HUDEP-2 (cell line): Measurements from ENCODE around the gene DNAJC7.
A peak's percentile ranks its signal among the peaks of the same experiment; 100 is the strongest.

ENCODE experiments used
- DNase-seq, 76 experiments: peaks; one replicate each; lab custom pipeline; 2025; ENCODE audit not compliant: unreplicated experiment in 76 of 76; lab: John Stamatoyannopoulos, UW

Gene DNAJC7, protein sequence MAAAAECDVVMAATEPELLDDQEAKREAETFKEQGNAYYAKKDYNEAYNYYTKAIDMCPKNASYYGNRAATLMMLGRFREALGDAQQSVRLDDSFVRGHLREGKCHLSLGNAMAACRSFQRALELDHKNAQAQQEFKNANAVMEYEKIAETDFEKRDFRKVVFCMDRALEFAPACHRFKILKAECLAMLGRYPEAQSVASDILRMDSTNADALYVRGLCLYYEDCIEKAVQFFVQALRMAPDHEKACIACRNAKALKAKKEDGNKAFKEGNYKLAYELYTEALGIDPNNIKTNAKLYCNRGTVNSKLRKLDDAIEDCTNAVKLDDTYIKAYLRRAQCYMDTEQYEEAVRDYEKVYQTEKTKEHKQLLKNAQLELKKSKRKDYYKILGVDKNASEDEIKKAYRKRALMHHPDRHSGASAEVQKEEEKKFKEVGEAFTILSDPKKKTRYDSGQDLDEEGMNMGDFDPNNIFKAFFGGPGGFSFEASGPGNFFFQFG

DNA sequence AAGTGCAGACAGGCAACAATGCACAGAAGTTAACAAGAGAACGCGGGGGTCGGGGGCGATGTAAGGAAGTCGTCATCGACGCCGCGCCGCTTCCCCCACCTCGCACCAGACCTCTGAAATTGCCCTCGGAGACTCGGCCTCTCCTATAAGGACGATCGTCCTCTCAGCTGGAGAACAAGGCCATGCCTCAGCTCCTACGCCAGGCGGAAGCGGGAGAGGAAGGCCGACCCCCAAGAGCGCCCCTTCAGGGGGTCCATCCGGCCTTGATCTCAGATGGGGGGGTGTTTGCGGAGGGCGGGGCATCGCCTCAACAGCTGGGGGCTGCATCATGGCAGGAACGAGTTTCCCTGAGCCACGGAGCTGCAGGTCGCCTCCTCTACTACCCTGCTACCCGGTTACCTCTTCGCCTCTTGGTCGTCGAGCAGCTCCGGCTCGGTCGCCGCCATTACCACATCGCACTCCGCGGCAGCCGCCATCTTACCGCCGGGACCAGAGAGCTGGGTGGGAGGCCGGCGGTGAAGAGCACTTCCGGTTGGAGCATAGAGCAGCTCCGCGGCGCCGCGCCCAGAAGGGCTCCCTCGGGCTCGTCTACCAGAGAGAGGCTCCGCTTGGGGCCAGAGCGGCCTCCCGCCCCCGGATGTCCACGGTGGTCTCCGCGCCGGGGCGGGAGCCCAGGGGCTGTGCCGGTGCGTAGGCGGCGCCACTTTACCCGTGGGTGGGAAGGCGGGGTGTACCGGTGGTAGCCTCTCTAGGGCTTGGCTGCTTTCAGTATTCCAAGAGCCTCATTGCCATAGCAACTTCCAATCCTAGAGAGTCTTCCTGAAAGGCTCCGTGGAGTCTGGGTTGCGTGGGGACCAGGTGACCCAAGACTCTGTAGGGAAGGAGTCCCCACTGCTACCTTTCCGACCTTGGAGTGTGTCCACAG is at the start of gene DNAJC7:
Gene DNAJC7 (minus strand): TSS at position 499 of the 925 bp plus-strand sequence. CDS start 23 bp downstream, at position 476.
- DNase-seq = peak in 75 of 76 experiments; percentile 6 to 90 (median 81)

DNA sequence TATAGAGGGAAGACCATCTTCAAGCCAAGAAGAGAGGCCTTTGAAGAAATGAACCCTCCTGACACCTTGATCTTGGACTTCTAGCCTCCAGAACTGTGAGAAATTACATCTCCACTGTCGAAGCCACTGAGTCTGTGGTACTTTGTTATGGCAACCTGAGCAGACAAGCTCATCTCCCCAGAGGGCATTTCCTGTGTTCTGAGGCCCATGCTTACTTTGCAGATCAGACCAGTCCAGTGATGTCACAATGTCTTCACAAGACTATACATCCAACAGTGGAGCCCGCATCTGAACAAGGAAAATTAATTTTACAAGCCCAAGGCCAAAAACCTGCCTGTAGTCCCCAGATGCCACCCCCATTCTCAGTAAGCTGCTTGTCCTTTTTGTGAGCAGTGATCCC is 48.0 kb upstream of the DNAJC7 start:
- DNase-seq = no peak

DNA sequence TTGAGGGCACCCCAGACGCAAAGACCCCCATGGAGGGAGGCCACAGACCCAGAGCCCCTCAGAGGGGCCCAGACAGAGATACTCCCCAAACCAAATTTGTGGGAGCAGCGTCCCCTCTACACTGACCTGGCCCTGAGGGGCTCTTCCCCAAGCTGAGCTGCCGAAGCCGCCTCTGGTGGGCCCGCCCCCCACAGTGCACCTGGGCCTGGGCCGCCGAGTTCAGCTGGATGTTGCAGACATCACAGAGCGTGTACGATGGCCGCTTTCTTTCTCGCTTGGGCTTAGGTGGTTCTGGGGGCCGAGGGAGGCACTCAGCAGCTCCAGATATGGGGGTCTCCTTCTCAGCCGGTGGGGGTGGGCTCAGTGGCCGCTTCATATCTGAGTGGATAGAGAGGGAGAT is 45.4 kb upstream of the DNAJC7 start:
- DNase-seq = no peak

DNA sequence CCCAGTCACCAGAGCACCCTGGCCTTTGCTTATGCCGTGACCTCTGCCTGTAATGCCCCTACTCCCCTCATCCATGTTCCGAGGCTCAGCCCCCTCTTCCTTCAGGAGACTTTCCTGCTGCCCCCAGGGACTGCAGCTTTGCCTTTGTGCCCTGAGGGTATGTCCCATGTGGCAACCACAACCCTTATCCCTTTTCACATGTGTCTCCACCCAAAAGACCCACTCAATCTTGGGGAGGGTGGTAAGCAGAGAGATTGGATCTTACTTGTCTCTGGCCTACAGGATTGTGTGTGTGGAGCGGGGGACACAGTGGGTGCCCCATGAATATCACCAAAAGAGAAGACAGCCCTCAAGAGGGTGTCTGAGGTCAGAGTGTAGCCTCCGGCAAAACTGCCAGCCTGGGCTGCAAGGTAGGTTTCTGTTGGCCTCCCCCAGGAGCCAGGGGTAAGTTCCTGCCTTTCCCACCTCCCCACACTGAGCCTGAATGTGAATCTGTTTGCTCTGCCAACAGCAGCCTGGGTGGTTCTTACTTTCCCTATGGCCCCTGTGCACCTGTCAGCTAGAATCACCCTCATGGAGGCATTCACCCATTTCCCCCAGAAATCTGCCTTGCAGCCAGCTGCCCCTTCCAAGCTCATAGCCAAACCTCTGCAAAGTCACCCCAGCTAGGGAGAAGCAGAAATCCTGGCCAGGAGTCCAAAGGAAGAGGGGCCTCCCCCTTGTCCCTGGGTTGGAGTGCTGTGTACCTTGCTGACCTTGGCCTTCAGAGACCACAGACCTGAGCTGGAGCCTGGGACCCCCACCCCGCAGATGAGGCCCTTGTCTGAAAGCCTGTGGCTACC is 44.6 kb upstream of the DNAJC7 start:
- DNase-seq = peak in 11 of 76 experiments; percentile 7 to 62 (median 40)

DNA sequence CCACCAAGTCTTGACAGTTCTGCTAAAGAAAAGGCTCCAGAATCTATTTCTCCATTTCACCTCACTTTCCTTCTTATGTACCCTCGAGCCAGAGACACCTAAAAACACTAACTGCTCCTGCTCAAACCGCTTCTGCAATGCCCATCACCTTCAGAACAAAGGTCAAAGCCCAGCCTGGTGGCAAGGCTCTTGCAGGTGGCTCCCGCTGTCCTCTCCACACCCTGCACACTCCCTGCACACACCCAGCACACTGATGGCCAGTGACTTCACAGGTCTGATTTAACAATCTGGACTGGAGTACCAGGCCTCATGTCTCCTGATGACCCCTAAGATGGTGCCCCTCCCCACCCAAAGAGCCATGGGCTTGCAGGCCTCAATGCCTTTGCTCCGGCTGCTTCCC is 43.0 kb upstream of the DNAJC7 start:
- no peak for DNase-seq

DNA sequence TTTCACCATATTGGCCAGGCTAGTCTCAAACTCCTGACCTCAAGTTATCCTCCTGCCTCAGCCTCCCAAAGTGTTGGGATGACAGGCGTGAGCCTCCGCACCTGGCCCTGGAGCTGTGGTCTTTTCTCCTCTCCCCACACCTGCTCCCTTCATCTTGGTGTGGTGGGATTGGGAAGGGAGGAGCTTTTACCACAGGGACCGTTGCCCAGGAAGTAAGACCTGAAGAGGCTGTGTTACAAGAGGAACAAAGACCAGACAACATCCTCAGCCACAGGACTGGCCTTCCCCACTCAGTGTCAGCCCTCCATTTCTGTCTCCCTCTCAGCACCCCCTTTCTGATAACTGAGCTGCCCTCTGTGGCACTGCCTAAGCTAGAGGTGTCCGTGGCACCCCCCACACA is 42.6 kb upstream of the DNAJC7 start:
- no peak for DNase-seq

DNA sequence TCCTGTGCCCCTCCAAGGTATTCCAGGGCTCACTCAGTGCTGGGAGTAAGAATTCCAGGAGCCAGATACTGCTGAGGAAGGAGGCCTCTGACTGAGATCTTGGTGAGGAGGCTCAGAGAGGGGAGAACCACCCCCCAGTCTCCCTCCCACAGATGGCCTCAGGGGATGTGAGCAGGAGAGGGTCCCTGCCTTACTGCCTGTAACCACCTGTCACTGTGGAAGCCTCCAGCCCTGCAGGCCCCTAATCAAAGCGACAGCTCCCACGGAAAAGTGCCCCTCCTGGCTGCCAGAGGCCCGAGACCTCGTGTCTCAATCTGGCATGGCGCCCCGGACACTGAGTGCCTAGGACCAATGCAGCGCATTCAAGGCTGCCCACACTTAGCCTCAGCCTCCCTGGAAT is 40.8 kb upstream of the DNAJC7 start:
- no peak for DNase-seq

DNA sequence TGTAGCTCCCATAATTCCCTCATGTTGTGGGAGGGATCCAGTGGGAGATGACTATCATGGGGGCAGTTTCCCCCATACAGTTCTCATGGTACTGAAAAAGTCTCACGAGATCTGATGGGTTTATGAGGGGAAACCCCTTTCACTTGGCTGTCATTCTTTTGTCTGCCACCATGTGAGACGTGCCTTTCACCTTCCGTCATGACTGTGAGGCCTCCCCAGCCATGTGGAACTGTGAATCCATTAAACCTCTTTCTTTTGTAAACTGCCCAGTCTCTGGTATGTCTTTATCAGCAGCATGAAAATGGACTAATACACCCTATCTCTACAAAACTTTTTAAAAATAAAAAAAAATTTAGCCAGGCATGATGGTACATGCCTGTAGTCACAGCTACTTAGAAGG is 39.4 kb upstream of the DNAJC7 start:
- DNase-seq = no peak

DNA sequence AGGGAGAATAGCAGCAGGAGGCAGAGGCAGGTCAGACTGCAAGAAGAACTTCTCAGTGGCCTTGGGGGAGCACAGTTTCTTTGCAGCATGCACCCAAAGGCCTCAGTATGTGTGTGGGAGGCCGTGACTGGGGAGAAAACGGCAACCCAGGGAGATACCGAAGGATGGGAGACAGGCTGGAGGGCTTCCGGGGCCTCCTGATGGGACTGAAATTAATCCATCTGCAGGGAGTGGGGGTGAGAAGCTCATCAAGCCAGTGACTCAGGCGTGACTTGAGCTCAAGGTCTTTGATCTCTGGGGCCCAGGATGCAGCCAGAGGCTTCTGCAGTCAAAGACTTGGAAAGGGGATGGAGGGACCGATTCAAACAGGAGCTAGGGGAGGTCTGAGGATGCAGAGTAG is 38.3 kb upstream of the DNAJC7 start:
- DNase-seq = no peak

DNA sequence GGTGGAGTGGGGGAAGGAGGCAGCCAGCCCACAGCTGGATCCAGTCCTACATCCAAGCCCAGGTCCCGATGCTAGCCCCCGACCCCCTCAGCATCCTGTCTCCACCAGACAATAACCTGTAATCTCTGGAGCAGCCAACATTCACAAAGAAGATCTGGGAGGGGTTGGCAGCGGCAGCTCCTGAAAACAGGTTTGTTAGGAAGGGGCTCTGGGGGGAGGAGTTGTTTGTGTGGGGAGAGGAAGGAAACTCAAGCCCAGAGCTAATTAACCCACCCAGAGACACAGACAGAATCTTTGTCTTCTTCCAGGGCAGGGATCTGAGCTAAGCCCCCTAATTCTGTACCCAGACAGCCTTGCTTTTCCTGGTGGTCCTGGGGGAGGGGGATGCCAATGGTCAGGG is 37.8 kb upstream of the DNAJC7 start:
- no peak for DNase-seq

DNA sequence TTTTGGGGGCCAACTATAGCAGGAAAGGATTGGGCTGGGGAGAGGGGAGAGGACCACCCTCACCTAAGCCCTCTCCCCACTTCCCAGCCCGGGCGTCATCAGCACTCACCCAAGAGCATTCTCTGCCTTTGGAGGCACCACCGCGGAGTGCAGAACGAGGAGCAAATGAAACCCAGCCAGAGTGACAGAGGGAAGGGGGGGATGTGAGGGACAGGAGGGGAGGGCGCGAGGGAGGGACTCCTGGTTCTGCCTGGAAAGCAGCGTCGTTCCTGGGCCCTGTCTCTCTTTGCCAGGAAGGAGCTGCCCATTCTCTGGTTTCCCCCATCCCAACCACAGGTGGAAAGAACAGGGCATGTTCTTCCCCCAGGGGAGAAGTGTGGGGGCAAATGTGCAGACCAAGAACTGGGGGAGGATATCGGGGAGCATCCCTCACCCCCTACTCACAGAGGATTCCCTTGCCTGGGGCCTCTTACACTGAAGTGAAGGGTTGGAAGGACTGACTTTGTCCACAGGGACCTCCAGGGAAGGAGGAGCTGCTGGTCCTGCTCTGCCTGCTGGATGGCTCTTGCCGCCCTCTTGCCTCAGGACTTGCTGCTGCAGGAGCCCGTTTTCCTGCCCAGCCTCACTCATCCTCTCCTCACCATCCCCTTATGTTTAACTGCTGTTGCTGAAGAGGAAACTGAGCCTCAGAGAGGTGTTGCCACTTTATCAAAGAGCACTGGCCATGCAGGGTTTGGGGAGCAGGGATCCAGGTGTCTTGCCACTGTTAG is 36.7 kb upstream of the DNAJC7 start:
- DNase-seq = no peak

DNA sequence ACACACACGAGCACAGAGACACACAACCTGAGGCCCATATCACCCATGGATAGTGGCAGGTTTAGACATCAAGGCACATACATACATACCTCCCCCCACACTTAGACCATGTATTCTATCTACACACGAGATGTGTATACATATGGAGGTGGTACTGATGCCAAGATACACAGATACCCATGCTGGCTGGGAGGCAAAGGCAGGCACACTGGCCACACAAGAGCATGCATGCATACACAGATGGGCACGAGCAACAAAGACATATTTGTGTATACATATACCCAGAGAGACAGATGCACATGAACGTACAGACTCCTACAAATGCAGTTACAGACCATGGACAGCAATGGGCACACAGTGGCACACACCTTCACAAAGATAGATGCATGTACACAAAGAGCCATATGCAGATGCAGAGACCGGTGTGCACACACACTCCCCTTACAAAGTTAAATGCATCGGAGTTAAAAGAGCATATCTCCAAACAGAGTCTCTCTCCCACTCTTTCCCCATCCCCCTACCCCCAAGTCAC is 35.2 kb upstream of the DNAJC7 start:
- no peak for DNase-seq

DNA sequence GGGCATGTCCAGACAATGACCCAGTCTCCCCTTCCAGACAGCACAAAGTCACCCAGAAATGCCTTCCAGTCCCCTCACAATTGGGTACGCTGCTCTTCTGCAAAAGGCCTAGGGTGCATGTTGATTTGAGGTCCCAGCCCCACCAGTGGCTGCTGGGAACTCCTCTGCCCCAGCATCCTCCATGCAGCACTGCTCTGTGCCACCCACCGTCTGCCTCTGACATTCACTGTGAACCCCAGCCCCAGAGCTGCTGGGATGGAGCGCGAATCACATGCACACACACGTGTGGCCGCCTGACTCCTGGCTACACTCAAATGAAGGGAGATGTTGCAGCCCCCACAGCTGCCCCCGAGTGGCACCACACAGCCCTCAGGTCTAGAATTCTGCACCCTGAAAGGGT is 34.4 kb upstream of the DNAJC7 start:
- no peak for DNase-seq

DNA sequence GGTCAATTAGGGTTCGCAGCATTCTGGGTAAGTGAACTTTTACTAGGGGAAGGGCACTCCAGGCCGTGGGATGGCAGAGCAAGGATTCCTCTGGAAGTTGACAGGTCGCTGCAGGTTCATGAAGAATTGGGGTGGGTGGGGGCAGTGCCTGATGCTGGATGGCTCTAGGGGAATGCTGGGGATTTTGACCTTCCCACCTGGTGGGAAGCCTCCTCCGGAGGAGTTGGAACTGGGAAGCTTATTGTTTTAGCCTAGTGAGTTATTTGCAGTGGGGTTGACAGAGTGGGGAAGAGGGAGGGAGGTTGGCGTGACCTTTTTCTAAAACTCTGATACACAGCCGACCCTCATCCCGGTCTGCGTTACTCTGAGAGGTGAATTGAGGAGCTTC is 33.8 kb upstream of the DNAJC7 start:
- no peak for DNase-seq

DNA sequence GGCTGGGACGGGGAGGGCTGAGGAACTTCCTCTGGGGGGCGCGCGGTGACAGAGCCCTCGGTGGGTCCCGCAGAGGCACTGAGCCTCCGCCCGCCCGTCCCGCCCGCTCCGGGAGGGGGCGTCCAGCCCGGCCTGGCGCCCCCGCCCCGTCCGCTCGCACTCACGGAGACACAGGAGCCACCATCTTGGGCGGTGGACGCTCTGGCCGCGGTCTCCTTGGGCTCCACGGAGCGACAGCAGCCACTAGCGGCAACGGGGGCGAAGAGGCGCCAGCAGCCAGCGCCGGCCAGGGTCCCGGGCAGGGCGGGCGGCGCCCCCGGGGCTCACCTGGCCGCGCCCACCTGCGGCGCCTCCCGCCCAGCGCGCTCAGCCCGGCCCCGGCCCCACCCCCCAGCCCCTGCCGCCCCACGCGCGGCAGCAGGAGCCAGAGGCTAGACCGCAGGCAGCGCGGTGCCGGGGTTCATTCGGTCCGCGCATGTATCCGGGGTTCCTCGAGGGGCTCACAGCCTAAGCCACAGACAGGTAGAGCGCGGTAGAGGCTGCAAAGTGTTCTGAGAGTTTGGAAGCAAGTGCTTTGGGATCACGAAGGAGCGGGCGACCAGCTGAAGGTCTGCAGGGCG is 33.3 kb upstream of the DNAJC7 start, which contains the start of gene C17orf113:
Gene C17orf113 (minus strand): TSS at position 209 of the 620 bp plus-strand sequence. CDS start 7,225 bp downstream, outside the sequence.
- DNase-seq = peak in 30 of 76 experiments; percentile 9 to 49 (median 20)

DNA sequence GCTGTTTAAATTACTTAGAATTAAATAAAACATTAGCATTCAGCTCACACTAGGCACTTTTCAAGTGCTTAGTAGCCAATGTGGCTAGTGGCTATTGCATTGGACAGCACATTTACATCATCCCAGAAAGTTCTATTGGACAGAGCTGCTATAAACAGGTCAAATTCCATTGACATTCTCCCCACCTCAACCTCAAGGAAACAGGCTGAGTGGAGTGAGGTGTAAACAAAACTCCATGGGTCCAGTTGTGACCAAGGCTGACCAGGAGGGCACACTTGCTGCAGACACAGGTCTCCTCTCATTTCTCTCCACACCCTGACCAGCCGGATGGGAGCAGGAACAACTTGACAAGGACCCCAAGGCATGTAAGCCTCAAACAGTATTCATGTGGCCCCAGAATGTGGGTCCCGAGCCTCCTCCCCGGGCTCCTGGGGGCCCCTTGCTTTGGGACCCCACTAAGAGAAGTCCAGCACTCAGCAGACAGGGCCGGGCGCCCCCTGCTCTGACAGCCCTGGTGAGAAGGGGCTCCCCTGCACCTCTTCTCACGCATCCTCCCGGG is 32.7 kb upstream of the DNAJC7 start:
- peak in 1 of 76 experiments; percentile 12 for DNase-seq

DNA sequence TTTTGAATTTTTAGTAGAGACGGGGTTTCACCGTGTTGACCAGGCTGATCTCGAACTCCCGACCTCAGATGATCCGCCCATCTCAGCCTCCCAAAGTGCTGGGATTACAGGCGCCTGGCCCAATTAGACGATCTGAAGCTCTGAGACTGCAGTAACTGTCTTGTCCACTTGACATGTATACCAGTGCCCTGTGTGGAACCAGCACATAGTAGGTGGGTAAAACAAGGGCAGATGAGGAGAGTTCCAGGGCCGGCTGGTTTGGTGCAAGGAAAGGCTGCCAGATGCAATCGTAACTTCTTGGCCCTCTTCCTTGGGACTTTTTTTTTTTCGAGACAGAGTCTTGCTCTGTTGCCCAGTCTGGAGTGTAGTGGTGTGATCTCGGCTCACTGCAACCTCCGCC is 30.1 kb upstream of the DNAJC7 start:
- no peak for DNase-seq

DNA sequence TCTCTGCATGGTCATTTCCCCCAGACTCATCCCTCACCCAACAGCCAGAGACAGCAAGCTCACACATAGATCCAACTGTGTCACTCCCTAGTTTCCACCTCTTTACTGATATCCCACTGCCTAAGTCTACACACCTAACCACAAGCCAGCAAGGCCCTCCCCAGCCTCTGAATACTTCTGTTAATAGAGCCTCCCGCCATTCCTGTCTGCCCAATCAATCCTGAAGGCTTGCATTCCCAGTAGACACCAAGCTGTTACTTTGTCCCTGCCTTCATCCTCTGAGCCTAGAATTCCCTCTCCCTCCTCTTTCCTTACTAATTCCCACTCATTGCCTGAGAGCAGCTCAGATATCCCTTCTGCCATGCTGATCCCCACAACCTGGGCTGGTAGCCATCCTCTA is 28.5 kb upstream of the DNAJC7 start:
- DNase-seq = no peak
